HL-60 (cell line): ENCODE measurements around the gene TEAD2.

Experiments used
- CTCF ChIP-seq: IDR thresholded peaks from one replicate; pipeline ENCODE4 v1.5.1; 2011; ENCODE audit warnings: low read length, control low read depth, inconsistent platforms; ENCODE audit not compliant: insufficient read depth
- GABPA ChIP-seq: IDR thresholded peaks from 2 replicates; pipeline ENCODE4 v1.6.1; 2012; ENCODE audit warnings: low read depth
- REST ChIP-seq: IDR thresholded peaks from 2 replicates; pipeline ENCODE4 v1.6.1; 2012; ENCODE audit warnings: low read depth; ENCODE audit not compliant: insufficient replicate concordance

- TF ChIP-seq CTCF (no peak), REST (no peak), GABPA (no peak)
Observed at GRCh38 chr19:49340069-49340864, 21.9 kb downstream of the TEAD2 start.
